GM19397 (cell line): ENCODE measurements around the gene SOX10.

Experiments
- ATAC-seq: cut with Tn5 transposase; IDR thresholded peaks from one replicate; pipeline ENCODE4 v1.9.1; 2021; ENCODE audit warnings: mild to moderate bottlenecking, moderate library complexity; ENCODE audit not compliant: unreplicated experiment

SOX10 gene

DNA sequence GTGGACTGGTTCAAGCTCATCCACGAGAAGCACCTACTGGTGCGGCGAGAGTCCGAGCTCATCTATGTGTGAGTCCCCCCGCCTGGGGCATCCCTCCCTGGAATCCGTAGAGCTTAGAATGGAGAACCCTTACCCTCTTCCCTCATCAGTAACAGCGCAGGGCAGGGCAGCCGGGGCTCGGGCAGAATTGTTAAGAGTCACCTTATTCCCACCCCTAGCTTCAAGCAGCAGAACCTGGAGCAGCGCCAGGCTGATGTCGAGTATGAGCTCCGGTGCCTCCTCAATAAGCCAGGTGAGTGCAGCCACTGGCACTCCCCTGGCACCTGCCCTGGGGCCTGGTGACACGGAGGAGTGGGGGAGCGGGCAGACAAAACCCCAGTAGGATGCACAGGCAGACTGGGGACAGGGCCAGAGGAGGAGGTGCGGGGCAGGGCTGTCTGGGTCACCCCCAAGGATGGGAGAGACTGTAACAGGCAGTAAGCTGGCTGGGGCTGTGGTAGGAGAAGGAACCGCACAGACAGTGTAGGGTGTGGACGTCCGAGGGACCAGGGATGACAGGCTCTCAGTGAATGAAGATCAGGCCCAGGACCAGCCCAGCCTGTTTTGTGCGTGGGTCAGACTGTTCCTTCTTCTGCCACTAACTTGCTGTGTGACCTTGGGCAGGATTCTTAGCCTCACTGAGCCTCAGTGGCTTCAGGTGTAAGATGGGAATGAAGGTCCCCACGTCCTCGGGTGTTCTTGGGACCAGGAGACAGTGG lies 51.4 kb downstream of the SOX10 start:
- no peak for ATAC-seq

DNA sequence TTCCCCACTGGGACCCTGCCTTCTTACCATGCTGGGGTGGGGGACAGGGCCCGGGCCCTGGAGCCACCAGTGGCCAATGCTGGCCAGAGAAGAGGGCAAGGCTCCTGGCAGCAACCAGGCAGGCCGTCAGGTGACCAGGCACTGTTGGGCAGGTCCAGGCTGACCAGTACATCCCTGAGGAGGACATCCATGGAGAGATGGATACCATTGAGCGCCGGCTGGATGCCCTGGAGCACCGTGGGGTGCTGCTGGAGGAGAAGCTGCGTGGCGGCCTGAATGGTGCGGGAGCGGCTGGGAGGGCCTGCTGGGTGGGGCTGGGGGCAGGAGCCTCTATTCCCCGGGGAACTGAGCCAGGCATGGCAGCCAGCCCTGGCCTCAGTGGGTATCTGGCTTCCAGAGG lies 52.0 kb downstream of the SOX10 start:
- ATAC-seq = no peak

DNA sequence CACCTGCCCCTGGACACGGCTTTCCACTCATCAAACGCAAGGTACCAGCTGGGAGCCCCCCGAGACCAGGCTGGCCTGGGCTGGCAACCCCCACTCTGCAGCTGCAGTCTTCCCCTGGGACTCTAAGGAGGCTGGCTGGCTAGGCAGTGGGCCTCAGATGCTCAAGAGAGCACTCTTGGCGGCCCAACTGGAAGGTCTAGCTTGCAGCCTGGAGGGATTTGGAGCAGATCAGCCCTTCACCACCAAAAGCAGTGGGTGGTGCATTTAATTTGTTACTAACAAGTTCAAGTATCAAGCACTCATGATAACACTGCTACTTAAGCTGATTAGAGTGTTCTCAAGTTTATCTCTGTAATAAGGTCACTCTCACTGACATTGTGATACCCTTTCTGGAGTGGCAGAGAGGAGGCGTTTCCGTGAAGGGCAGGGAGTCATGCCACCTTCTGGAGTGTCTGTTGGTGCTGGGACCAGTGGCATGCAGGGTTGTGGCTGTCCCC lies 52.4 kb downstream of the SOX10 start:
- ATAC-seq = no peak

DNA sequence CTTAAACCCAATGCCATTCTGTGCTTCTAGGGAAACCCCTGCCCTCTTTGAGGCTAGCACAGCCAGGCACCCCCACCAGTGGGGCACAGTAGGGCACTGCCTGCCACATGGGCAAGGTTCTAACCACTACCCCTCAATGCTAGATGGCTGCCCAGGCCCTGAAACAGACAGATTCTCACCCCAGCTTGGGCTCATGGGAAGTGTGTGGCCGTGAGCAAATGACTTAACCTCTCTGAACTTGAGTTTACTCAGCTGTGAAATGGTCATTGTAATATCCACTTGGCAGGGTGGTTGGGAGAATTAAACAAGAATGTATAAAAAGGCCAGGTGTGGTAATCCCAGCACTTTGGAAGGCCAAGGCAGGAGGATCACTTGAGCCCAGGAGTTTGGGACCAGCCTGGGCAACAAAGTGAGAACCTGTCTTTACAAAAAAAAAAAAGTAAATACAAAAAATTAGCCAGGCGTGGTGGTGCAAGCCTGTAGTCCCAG lies 53.4 kb downstream of the SOX10 start:
- no peak for ATAC-seq

DNA sequence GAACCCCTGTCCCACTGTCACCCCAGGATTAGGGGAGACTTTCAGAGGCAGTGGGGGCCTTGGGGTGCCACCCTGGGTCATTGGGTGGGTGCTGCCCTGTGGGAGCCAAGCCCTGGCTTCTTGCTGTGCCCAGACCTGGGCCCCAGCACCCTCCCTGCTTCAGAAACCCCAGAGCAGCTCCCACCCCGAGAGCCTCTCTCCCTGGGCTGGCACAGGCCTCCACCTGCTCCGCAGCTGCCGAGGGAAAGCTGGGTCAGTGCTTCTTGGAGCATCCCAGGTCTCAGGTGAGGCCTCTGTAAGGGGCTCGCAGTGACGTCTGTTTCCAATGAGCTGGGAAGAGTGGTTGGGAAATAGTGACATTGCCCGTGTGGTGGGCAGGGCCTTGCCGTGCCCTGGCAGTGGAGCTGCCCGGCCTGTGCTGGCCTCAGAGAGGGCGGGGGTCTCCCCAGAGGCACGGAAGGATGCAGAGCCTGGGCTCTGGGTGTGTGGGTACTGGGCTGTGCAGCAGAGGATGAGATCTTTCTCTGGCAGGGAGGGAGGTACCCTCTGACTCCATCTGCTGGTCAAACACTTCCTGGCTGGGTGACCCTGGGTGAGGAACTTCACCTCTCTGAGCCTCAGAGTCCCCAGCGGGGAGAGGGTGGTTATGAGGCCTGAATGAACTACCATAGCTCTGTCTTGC lies 53.9 kb downstream of the SOX10 start:
- no peak for ATAC-seq

DNA sequence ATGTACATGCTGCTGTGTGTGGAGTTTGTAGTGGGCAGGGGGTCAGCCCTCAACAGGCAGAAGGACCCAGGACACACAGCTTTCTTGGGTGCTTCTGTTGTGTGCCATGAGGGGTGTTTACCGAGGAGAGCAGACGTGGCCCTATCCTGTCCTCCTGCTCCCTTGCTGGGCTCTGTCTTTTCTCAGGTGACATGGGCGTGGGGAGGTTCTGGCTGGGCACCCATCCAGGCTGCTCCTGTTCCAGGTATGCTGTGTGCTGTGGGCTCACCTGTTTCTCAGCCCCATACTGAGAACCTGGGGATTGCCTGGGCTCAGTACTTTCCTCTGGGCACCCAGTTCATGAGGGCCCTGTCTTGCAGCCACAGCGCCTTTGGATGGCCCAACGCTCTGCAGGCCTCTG lies 55.0 kb downstream of the SOX10 start:
- ATAC-seq = no peak

DNA sequence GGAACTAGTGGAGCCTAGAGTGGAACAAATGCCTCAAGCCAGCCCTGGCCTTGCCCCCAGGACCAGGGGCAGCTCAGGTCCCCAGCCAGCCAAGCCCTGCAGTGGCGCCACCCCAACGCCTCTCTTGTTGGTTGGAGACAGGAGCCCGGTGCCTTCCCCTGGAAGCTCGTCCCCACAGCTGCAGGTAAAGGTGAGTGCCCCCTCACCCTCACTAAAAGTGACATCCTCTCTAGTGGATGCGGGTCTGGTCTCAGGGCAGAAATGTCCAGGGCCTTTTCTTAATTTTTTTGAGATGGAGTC lies 56.8 kb downstream of the SOX10 start:
- no peak for ATAC-seq

DNA sequence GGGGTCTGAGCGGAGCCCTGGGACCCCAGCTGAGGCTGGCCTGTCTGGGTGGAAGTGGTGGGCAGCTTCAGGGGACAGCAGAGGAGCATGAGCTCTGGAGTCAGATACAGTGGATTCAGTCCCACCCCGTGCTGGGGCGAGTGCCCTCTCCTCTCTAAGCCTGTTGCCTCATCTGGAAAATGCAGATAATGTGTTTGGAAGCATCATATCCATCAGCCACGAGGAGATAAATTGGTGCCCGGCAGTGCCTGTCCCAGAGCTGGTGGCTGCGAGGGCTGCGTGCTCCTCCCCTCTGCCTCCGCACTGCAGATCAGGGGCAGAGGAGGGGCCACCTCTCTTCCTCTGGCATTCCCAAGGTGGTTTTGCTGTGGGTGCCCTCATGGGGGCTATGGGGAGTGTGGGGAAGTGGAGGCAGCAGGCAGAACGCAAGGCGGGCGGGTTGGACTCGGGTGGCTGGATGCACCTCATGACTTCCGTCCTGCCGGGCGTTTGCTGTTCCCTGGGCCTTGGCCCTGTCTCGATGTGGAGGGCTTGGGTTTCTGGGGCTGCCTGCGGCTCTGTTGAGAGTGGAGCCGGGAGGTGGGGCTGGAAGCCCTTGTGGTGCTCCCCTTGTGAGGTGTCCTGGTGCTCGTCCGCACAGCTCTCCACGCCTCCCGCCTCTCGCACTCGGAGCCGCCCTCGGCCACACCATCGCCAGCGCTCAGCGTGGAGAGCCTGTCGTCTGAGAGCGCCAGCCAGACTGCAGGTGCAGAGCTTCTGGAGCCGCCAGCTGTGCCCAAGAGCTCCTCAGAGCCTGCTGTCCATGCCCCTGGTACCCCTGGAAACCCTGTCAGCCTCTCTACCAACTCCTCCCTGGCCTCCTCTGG lies 57.4 kb downstream of the SOX10 start:
- no peak for ATAC-seq

DNA sequence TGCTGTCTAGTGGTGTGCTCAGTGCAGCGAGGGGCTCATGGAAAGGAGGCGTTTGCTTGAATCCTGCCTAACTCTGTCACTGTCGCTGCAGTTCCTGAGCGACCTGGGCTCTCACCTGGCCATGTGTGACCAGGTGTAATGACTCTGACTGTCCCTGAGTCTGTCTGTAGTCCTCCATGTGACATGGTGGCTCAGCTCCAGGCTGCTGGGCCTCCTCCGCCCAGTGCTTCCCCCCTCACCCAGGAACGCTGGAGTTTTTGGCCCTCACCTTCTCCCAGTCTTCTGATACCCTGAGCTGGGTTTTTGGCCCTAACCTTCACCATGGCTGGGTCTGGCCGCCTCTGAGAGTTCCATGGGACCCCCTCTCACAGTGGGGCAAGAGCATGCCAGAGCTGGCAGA lies 58.0 kb downstream of the SOX10 start:
- ATAC-seq = no peak

DNA sequence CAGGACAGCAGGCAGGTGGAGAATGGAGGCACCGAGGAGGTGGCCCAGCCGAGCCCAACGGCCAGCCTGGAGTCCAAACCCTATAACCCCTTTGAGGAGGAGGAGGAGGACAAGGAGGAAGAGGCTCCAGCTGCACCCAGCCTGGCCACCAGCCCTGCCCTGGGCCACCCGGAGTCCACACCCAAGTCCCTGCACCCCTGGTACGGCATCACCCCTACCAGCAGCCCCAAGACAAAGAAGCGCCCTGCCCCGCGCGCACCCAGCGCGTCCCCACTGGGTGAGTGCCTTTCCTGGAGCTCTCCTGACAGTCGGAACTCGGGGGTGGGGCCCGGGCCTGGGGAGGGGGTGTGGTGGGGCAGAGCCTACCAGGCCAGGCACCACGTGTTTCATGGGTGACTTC lies 58.6 kb downstream of the SOX10 start:
- no peak for ATAC-seq

DNA sequence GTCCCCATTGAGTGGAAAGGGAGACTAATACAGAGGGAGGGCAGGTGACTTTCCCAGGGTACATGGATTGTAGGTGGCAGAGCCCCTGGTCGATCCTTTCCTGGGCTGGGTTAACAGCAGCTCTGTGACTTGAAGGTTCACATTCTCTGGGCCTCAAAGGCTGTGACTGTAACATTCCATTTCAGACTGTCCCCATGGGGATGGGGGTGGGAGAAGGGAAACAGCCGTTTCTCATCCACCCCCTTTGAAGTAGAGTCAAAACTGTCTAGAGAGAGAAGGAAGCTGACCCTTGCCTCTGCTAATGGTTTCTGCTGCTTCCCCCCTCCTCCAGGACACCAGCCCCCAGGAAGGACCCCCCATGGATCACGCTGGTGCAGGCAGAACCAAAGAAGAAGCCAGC lies 59.0 kb downstream of the SOX10 start:
- ATAC-seq = no peak

DNA sequence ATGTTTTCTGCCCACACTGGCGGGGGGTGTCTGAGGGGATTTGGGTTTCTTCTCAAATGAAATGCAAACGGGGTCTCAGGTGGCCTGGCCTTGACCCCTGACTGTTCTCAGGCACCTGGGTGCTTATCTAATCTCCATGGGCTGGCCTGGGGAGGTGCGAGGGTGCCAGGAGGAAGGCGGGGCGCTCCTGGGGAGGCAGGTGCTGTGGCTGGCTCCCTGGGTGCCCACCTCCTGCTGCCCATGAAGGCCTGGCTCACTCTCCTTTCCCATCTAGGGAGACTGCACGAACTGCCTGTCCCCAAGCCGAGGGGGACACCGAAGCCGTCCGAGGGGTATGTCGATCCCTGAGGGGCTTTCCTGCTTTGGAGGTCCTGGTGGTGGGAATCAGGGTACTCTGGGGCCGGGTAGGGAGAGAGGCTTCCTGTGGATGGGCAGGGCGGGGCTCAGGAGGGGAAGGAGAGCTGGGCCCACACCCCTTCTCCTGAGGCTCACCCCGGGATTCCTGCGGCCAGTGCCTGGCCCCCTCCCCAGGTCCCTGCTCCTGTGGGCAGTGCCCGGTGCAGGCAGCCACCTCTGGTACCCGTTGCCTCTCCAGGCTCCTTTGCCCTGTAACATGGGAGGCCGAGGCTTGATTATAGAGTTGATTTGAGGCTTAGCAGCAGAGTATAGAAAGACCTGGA lies 59.8 kb downstream of the SOX10 start:
- ATAC-seq = no peak

DNA sequence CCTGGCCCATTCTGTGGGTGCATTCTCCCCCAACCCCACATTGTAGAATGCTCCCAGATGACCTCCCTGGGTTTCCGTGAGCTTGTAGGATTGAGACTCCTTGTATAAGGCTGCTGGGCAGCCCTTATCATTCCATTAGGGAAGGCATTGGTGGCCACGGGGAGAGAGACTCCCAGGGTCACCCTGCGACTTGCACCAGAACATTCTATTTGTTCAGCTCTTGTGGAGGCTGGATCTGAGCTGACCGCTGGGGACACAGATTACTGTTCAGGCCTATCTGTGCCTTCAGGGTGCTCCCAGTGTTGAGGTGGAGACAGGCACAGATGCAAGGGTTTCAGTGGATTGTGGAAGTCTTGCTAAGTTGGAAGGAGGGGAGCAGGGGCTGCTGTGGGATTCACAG lies 60.4 kb downstream of the SOX10 start:
- no peak for ATAC-seq
